ENCODE measurements around the gene OXSR1.
"Not testable (repeated sequence)": the region's sequence is repeated elsewhere in the genome, so short reads cannot be mapped to it uniquely, and the experiment has no call there.

OXSR1 gene

DNA sequence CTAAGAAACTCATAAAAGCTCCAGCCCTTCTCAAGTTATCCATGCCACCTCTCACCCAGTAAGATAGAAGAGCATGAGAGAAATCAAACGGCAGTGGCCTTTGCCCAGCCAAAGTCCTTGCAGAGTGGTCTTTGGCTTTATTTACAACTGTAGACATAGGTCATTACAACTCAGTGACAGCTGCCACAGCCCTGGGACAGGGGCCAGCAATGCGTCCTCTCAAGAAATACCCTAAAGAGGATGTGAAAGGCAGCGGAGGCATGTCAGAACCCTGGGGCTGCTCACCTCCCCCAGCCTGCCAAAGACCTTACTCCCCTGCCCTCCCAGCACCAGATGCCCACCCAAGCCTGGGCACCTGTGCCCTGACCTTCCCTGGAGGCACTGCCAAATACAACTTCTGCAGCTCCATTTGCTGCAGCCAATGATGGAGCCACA lies 34.7 kb upstream of the OXSR1 start:
- TF ChIP-seq, protein P1, sequence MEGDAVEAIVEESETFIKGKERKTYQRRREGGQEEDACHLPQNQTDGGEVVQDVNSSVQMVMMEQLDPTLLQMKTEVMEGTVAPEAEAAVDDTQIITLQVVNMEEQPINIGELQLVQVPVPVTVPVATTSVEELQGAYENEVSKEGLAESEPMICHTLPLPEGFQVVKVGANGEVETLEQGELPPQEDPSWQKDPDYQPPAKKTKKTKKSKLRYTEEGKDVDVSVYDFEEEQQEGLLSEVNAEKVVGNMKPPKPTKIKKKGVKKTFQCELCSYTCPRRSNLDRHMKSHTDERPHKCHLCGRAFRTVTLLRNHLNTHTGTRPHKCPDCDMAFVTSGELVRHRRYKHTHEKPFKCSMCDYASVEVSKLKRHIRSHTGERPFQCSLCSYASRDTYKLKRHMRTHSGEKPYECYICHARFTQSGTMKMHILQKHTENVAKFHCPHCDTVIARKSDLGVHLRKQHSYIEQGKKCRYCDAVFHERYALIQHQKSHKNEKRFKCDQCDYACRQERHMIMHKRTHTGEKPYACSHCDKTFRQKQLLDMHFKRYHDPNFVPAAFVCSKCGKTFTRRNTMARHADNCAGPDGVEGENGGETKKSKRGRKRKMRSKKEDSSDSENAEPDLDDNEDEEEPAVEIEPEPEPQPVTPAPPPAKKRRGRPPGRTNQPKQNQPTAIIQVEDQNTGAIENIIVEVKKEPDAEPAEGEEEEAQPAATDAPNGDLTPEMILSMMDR (IDR thresholded peaks at IDR 0.05; ENCODE audit: extremely low read depth, missing control alignments), result no peak
- DNase-seq (ENCODE audit: low spot score), result no peak

DNA sequence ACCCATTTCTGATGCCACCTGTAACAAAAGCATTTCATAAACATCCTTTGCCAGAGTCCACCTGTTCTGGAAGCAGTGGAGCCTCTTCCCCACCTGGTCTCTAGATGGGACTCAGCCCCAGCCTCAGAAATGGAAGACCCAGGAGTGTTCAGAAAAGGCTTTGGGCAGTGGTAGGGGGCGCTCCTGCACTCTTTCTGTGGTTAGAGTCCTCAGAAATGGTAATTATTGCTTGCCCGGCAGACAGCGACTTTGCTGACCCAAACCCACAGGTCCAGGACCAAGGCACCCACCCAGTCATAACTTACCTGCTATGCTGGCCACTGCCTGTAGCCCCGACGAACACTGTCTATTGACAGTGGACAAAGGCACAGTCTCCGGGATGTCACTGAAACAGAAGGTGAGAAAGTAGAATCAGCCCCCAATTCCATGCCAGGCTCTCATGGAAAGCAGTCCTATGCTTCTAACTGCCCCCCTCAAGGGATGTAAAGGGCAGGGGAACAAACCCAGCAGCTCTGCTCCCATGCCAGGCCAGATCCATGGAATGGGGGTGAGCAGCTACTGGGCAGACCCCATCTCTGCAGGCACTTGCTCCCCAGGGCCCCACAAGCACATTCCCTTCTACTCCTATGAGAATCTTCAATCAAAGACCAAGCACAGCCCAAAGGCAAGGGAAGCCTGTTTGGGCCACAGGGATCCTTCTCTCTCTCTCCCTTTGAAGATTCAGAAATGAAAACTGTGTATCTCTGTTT lies 33.5 kb upstream of the OXSR1 start:
- DNase-seq (ENCODE audit: low spot score), result no peak

DNA sequence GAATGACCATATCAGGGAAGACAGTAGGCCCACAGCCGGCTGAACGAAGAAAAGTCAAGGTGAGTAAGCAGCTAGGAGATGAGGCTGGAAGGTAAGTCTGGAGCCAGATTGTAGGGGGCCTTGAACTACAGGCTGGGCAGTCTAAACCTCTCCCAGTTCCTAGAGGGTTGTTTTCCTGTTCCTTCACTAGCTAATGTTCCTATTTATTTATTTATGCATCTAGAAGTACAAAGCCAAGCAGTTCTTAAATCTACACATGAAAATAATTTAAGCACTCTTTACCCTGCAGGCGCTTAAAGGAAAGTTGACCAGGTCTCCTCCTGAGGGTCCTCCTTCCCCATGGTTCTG lies 32.2 kb upstream of the OXSR1 start:
- no peak for DNase-seq (ENCODE audit: low spot score)
- TF ChIP-seq, protein P1 (IDR thresholded peaks at IDR 0.05; ENCODE audit: extremely low read depth, missing control alignments), result no peak

More for the DNA sequence above, 33.5 kb upstream of the OXSR1 start:
- TF ChIP-seq, protein P1 (IDR thresholded peaks at IDR 0.05; ENCODE audit: extremely low read depth, missing control alignments), result no peak

DNA sequence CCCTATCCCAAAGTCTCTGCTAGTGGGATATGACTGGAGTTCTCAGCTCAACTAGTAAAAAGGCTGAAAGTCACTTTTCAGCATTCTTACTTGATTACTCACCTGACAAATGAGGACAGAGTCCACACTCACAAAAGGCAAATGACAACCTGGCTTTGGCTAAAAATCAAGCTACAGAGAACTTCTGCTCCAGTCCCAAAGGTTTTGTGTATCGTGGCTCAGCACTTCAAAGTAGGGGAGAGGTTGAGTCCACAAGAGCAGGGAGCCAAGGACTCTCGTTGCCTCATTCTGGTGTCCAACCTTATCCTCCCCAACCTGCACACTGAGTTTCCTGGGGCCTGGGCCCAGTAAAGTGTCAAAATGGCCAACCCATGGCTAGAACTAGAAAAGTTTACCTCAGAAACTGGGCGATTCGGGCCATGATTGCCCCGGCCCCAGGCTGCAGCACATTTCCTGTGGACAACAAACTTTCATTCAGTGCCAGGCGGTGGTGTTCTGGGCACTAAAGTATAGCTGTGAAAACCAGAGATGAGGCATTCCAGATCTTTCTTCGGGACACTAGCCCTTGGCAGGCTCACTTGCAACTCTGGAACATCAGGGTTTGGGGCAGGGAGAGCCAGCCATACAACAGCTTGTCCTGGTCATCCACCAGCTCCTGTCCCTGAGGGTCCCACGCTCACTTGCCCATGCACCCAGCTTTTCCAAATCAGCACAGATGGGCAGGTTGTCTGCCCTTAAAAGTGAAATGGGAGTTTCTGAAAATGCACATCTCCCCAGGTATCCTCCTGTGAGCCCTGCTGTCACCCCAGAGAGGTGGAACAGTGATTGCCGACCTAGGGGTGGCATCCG lies 31.6 kb upstream of the OXSR1 start:
- TF ChIP-seq, protein P1 (IDR thresholded peaks at IDR 0.05; ENCODE audit: extremely low read depth, missing control alignments), result no peak
- DNase-seq (ENCODE audit: low spot score), result no peak

DNA sequence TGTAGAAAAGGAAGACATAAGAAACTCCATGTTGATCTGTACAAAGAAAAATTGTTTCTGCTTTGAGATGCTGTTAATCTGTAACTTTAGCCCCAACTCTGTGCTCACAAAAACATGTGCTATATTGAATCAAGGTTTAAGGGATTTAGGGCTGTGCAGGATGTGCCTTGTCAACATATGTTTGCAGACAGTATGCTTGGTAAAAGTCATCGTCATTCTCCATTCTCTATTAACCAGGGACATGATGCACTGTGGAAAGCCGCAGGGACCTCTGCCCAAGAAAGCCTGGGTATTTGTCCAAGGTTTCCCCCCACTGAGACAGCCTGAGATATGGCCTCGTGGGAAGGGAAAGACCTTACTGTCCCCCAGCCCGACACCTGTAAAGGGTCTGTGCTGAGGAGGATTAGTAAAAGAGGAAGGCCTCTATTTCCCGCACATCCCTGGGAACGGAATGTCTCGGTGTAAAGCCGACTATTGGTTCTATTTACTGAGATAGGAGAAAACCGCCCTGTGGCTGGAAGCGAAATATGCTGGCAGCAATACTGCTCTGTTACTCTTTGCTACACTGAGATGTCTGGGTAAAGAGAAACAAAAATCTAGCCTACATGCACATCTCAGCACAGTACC lies 30.7 kb upstream of the OXSR1 start:
- not testable (repeated sequence) for DNase-seq (ENCODE audit: low spot score)

DNA sequence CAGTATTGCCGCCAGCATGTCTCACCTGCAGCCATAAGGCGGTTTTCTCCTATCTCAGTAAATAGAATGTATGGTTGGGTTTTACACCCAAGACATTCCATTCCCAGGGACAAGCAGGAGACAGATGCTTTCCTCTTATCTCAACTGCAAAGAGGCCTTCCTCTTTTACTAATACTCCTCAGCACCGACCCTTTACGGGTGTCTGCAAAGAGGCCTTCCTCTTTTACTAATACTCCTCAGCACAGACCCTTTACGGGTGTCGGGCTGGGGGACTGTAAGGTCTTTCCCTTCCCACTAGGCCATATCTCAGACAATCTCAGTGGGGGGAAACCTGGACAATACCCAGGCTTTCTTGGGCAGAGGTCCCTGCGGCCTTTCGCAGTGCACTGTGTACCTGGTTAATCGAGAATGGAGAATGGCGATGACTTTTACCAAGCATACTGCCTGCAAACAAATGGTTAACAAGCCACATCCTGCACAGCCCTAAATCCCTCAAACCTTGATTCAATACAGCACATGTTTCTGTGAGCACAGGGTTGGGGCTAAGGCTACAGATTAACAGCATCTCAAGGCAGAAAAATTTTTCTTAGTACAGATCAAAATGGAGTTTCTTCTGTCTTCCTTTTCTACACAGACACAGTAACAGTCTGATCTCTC lies 29.6 kb upstream of the OXSR1 start:
- not testable (repeated sequence) for DNase-seq (ENCODE audit: low spot score)

DNA sequence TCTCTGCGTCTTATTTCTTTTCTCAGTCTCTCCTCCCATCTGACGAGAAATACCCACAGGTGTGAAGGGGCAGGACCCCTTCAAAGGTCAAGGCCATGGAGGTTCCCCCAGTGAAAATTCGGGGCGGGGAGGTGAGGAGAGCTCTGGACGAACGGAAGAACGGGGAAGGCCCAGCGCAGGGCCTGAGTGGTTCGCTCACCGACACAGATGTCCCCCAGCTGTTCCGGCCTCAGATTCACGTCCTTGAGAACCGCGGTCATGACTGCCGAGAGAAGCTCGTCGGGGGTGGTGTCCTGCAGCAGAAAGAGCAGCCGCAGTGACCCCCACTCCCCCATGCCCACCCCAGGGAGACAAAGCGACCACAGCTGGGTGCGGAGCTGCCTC lies 29.0 kb upstream of the OXSR1 start:
- DNase-seq (ENCODE audit: low spot score), result peak; percentile 49
- TF ChIP-seq, protein P1 (IDR thresholded peaks at IDR 0.05; ENCODE audit: extremely low read depth, missing control alignments), result no peak
